Astrocyte of the cerebellum (primary cell): ENCODE results near the gene HOGA1.

Experiments
- DNase-seq: peaks from one replicate; pipeline ENCODE4 v3.0.0-alpha.2; 2011; ENCODE audit warnings: low read depth
- H3K4me3 ChIP-seq: 2 replicates; pipeline ENCODE4 v1.5.1; 2011; ENCODE audit warnings: mild to moderate bottlenecking, low read depth, low read length, moderate library complexity
- in situ Hi-C: cut with HindIII; loops from 2 replicates; pipeline ENCODE4 v1.10.0; 2017; ENCODE audit warnings: low sequenced_read_pairs
- TF ChIP-seq, protein P1 (sequence below): IDR thresholded peaks from 2 replicates; pipeline ENCODE4 v1.5.1; 2012; ENCODE audit warnings: low read length, low read depth, moderate library complexity, mild to moderate bottlenecking; ENCODE audit errors: missing control alignments

HOGA1 gene

DNA sequence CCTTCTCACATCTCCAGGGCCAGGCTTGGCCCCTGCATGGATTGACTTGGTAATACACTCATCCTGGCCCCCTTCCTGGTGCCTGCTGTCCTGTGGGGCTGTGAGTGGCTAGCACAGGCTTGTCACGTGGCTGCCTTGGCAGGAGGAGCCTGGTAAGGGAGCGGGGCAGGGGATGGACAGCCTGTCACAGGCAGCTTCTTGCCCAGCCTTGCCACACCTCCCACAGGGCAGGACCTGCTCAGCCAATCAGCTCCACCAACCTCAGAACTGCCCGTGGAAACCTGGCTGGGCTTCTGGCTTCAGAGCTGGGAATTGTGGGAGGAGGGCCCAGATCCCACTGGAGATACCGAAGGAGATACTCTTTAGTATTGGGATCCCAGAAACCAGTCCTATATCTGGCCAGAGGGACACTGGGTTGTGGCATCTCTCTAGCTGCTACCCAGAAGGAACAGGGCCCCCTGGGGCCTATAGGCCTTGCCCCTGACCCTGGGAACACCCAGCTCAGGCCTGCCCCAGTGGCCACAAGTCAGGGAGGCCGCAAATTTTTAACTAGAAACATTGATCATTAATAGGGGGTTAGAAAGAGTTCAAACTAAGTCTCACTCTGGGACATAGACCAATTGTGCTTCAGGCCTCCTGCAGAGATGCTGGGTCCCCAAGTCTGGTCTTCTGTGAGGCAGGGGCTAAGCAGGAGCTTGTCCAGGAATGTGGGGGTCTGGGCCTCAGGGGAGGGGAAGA lies at the start of gene HOGA1:
Gene HOGA1 (plus strand): TSS at position 330 of the 738 bp plus-strand sequence. CDS start 315 bp downstream, at position 645.
- DNase-seq = peak; percentile 31
- TF ChIP-seq, protein P1, sequence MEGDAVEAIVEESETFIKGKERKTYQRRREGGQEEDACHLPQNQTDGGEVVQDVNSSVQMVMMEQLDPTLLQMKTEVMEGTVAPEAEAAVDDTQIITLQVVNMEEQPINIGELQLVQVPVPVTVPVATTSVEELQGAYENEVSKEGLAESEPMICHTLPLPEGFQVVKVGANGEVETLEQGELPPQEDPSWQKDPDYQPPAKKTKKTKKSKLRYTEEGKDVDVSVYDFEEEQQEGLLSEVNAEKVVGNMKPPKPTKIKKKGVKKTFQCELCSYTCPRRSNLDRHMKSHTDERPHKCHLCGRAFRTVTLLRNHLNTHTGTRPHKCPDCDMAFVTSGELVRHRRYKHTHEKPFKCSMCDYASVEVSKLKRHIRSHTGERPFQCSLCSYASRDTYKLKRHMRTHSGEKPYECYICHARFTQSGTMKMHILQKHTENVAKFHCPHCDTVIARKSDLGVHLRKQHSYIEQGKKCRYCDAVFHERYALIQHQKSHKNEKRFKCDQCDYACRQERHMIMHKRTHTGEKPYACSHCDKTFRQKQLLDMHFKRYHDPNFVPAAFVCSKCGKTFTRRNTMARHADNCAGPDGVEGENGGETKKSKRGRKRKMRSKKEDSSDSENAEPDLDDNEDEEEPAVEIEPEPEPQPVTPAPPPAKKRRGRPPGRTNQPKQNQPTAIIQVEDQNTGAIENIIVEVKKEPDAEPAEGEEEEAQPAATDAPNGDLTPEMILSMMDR = no peak
- in situ Hi-C loops = no loop called here
- no peak within 1 kb of the TSS for H3K4me3 ChIP-seq

DNA sequence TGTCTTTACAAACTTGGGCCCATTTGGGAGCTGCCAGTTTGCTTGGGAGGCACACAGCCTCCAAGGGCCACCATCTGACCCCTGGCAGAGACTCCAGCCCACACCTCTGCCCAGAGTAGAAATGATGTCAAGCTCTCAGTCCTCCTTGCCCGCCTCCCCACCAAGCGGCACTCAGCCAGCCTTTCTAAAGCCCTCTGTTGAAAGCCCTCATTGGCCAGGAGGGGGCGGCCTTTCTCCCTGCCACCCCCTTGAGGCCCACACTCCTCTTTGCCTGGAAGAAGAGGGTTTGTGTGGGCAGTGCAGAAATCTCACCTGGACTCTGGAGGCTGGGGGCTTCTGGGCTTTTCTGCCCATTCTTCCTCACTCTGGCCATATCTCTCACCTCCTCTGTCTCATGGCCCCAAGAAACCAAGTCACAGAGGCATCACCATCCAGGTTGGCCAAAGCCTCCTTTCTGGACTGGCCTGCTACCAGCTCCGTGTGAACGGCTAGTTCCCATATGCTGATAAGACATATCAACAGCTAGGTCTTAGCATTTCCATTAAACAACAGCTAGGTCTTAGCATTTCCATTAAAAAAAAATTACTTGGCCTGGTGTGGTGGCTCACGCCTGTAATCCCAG lies 49.3 kb upstream of the HOGA1 start:
- no peak for DNase-seq
- TF ChIP-seq, protein P1 = peak; percentile 56
- no peak overlapping the region for H3K4me3 ChIP-seq
- in situ Hi-C loops = no loop called here

DNA sequence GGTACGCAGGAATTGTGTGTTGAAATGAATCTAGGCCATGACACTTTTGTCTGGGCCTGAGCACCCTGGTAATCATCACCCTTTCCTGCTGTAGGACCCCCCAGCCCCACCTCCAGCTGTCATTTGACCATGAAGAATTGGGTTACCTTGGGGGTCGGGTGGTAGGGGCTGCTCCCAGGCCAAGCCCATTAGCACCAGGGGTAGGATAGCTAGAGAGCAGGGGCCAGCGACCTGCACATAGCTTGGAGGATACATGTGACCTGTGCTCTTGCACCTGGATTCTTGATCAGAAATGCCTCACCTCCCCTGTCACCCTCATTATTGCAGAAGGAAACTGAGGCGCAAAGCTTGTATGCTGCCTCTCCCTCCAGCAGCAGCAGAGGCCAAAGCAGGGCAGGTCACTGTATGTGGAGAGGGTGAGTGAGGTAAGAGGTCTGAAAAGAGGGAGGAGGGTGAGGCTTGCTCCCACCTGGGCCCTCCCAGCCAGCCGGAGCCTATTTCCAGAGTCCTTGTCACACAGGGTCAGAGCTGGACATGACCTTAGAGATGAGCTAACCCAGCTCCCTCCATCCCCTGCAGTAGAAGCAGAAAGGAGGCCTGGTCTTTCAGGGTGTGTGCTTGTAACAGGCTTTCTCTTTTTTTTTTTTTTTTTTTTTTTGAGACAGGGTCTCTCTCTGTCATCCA lies 46.9 kb upstream of the HOGA1 start:
- TF ChIP-seq, protein P1 = no peak
- H3K4me3 ChIP-seq = no peak overlapping the region
- DNase-seq = no peak
- in situ Hi-C loops = no loop called here

- TF ChIP-seq, protein P1 = no peak
- in situ Hi-C loops = no loop called here
- no peak overlapping the region for H3K4me3 ChIP-seq
- DNase-seq = no peak
Measured at GRCh38 chr10:97538411-97538810, 45.8 kb upstream of the HOGA1 start.

- in situ Hi-C loops = no loop called here
- TF ChIP-seq, protein P1 = no peak
- H3K4me3 ChIP-seq = no peak overlapping the region
- DNase-seq = no peak
Measured at GRCh38 chr10:97538839-97539238, 45.4 kb upstream of the HOGA1 start.

GRCh38 chr10:97539523-97540200 lies 44.5 kb upstream of the HOGA1 start:
- TF ChIP-seq, protein P1 = peak; percentile 61
- peak; percentile 73 for DNase-seq
- H3K4me3 ChIP-seq = no peak overlapping the region
- in situ Hi-C loops = no loop called here
